HG03571 (cell line): ENCODE results near the gene ALDH4A1.
"Not testable (repeated sequence)": the region's sequence is repeated elsewhere in the genome, so short reads cannot be mapped to it uniquely, and the experiment has no call there.

Source experiments
- ATAC-seq: cut with Tn5 transposase; IDR thresholded peaks from one replicate; pipeline ENCODE4 v1.9.1; 2021; ENCODE audit not compliant: unreplicated experiment

ALDH4A1 gene

DNA sequence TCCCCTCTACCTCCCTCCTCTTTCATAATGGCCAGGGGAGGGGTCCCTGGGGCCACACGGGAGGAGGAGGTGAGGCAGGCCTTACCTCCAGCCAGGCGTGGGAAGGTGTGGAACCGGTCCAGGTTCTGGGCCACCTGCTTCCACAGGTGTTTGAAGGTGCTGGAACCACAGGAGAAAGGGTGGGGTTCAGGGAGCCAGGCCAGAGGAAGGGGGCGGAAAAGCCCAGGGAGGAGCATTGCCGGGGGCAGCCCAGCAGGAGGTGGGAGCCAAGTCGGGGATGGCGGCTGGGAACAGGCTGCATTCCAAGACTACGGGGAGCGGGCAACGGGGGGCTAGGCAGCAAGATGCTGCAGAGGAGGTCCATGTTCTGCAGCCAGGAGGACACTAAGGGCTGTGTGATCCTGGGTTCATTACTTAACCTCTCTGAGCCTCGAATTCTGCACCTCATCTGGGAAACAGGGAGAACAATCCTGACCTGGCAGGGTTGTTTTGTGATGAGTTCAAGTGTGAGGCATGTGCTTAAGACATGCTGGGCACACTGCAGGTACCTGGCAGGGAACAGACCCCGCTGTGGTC lies 23.1 kb downstream of the ALDH4A1 start:
- no peak for ATAC-seq

GRCh38 chr1:18878538-18879214 lies 23.7 kb downstream of the ALDH4A1 start:
- no peak for ATAC-seq

DNA sequence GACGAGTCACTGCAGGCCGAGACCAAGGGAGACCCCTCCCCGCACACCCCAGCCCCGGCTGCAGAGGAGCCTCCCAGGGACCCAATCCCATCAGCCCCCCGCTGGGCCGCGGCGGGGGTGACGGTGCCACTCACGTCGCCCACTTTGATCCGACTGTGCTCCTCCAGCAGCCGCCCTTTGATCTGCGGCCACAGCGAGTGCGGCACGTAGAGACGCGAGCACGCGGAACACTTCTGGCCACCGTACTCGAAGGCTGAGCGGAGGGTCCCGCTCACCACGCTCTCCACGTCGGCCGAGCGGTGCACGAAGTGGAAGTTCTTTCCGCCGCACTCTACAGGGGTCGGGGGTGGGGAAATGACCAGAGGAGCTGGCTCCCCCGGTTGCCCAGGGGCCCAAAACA lies 25.1 kb downstream of the ALDH4A1 start:
- ATAC-seq, result no peak

DNA sequence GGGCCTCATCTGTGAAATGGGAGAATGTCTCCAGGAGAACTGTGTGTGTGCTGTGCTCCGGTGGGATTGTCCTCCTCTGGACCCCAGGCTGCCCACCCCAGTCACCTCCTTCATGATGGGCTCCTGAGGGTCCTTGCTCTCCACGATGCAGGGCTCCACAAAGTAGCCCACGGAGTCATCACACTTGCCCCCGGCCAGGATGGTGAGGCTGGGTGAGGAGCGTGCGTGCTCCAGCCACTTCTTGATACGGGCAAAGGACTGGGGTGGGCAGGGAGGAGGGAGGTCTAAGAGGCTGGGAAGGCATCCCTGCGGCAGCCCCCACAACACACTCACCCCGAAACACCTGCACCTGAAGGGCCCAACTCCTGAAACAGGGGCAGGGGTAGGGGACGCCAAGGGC lies 26.1 kb downstream of the ALDH4A1 start:
- no peak for ATAC-seq

DNA sequence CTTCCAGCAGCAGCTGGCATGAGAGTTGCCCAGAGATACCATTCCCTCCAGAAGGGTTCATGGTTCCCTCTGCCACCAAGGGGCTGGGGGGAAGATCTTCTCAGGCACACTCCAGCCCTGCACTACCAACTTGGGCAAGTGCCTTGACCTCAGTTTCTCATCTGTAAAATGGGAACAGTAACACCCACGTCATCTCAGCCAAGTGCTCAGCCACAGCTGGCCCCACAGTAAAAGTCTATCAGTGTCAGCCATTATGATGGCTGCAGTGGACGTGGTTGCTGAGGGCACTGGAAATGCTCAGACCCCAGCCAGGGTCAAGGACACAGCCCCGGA lies 26.6 kb downstream of the ALDH4A1 start:
- ATAC-seq, result no peak

GRCh38 chr1:18875107-18875795 lies 27.1 kb downstream of the ALDH4A1 start:
- ATAC-seq, result no peak

GRCh38 chr1:18874600-18874999 lies 27.8 kb downstream of the ALDH4A1 start:
- ATAC-seq, result no peak

DNA sequence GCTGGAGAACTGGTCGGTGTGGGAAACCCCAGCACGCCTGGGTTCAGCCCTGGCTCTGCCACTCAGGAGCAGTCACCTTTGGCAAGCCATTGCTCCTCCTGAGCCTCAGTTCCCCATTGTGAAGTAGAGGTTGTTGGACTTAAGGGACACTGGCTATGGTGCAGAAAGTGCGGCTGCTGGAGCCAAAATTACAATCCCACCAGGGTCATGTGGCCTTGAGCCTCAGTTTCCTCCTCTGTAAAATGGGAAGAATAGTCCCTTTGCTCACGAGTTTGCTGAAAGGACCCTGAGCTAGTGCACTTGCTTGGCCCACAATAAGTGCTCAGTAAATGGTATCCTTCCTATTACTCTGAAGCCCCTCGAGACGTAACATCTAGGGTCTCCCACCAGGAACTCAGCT lies 28.3 kb downstream of the ALDH4A1 start:
- ATAC-seq, result no peak

- ATAC-seq, result no peak
Measured at GRCh38 chr1:18872071-18872611, 30.2 kb downstream of the ALDH4A1 start.

GRCh38 chr1:18871401-18872070 lies 30.8 kb downstream of the ALDH4A1 start:
- no peak for ATAC-seq

- no peak for ATAC-seq
Measured at GRCh38 chr1:18870957-18871356, 31.4 kb downstream of the ALDH4A1 start.

DNA sequence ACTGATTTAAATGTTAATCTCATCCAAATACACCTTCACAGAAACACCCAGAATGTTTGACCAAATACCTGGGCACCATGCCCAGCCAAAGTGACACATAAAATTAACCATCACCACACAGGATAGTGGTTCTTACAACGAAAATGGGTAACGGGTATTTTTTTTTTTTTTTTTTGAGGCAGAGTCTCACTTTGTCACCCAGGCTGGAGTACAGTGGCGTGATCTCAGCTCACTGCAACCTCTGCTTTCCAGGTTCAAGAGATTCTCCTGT lies 31.8 kb downstream of the ALDH4A1 start:
- ATAC-seq, result not testable (repeated sequence)

DNA sequence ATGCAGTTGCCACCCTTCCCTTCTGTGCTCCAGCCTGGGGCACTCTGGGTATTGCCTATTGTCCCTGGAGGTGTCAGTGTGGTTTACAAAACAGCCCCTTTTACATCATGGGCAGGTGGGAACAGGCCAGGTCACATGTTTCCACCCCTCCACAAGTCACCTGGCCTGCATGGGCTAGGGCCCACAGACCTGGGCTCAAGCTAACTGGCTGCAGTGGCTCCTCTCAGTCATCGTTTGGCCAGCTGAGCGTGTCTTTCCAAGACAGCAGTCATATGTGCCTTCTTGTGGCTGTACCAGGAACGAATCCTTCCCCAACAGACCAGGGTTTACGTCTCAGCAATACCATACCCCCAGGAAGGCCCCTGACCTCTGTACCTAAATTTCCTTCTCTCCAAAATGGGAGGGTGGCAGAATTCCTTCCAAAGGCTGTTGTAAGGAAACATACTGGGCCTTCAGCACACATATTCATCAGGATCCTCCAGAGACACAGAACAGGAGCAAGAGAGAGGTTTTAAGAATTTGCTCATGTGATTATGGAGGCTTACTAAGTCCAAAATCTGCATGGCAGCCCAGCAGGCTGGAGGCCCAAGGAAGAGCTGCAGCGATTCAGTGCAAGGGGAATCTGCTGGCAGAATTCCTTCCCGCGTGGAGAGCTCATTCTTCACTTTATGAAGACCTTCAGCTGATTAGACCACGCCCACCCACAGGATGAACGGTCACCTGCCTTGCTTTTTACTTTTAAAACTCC lies 32.3 kb downstream of the ALDH4A1 start:
- no peak for ATAC-seq

DNA sequence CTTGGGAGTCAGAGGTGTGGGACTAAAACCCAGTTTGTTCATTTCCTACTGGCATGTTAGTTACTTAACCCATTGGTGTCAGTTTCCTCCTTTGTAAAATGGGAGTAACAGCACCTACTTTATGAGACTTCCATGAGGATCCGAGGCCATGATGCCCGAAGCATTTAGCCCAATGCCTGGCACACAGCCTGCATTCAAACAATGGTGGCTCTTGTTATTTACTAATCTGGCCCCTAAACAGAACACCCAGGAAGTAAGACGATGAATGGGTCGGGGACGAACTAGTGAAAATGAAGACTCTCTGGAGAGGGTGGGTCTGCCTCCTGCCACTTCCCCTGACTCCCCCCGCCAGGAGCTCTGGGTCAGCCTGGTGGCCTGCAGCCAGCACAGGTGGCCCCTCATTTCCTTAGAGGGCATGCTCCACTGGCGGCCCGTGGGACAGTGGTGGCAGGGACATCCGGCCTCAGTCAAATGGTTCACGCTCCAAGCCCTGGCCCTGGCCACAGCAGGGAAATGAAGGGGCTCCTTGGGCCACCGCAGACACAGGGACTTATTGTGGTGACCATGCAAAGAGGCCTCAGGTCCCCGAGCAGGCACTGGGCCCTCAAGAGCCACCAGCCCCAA lies 33.4 kb downstream of the ALDH4A1 start:
- no peak for ATAC-seq

DNA sequence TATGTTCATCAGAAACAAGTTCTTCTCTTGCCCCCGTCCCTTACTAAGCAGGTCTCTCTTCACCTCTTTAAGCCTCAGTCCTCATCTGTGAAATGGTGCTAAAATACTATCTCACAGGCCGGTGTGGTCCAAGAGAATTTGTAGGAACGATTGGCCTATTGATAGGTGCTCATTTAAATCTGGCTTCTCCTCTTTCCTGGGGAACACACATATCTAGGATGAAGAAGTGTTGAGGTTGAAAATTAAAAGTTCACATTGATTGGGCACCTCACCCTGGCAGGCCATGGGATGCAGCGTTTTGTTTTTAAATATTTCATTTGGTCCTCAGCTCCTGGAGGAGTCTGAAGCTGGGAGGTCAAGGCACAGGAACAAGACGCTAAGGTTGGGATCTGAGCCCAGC lies 34.0 kb downstream of the ALDH4A1 start:
- no peak for ATAC-seq

DNA sequence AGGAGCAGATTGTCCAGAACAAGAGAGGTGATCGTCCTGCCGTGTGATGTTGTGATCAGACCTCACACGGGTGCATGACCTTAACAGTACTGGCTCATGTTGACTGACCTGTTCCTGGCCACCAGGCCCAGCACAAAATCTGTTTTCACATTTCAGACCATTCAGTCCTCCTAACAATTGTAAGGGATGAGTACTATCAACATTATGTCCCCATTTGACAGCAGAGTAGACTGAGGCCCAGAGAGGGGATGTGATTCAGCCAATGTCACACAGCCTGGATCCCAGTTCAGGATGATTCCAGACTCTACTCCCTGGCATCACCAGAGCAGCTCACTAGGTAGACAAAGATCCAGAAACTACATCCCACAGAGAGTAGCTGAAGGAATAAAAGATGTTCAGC lies 35.5 kb downstream of the ALDH4A1 start:
- no peak for ATAC-seq

GRCh38 chr1:18866314-18866713 lies 36.0 kb downstream of the ALDH4A1 start:
- no peak for ATAC-seq

DNA sequence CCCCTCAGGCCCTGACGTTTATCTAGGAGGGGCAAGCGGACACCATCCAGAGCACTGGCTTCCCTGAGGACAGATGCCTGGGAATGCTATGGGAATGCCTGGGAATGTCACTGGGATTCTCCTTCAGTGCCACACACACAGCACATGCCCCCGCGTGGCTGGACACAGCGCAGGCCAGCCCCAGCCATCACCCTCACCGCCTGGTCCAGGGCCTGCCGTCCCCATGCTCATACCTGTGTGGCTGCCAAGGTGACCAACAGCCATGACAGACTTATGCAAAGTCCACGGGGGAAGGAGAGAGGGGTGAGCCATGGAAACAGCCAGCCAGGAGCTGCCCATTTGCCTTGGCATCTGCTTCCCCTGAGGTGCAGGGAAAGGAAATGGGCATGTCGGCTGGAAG lies 37.2 kb downstream of the ALDH4A1 start:
- ATAC-seq, result no peak

- no peak for ATAC-seq
Measured at GRCh38 chr1:18861590-18861989, 40.8 kb downstream of the ALDH4A1 start.

DNA sequence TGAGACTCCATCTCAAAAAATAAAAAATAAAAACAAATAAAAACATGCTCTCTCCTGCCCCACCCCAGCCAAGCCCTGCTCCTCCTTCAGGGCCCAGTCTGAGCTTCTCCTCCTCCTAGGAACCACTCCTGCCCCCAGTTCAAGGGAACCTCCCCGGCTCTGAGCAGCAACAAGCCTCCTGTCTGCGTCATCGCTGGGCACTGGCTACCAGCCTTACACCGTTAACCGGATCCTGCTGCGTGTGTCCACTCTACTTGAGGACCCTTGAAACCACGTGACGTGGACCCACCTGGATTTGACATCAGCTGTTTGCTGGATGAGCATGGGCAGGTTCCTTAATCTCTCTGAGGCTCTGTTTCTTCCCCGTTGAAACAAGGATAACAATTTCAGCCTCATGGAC lies 41.3 kb downstream of the ALDH4A1 start:
- no peak for ATAC-seq

- no peak for ATAC-seq
Measured at GRCh38 chr1:18859560-18859959, 42.8 kb downstream of the ALDH4A1 start, which contains the start of gene TAS1R2. Gene TAS1R2, minus strand, starts transcription at chr1:18859660. Its CDS starts 0 bp downstream, at chr1:18859660.
